SK-N-SH (cell line): Measurements from ENCODE around the gene CFAP47.

Source experiments
- EZH2phosphoT487 ChIP-seq: fragments of 200-600 bp; sonication (generic); IDR thresholded peaks from 2 replicates; pipeline ENCODE4 v1.6.1; 2017; ENCODE audit warnings: low read depth, mixed run types, mild to moderate bottlenecking, antibody characterized with exemption, moderate library complexity, borderline replicate concordance
- GABPA ChIP-seq: IDR thresholded peaks from 2 replicates; pipeline ENCODE4 v1.4.0; 2012; ENCODE audit warnings: low read depth, mild to moderate bottlenecking
- NFIC ChIP-seq: IDR thresholded peaks from 2 replicates; pipeline ENCODE4 v1.4.0; 2012; ENCODE audit warnings: borderline replicate concordance
- YY1 ChIP-seq: IDR thresholded peaks from 2 replicates; pipeline ENCODE4 v1.4.0; 2012; ENCODE audit warnings: low read depth, mild to moderate bottlenecking
- TF ChIP-seq, protein P1 (sequence below): fragments of 200-600 bp; sonication (generic); IDR thresholded peaks from 2 replicates; pipeline ENCODE4 v1.6.1; 2017; ENCODE audit warnings: antibody characterized with exemption, mild to moderate bottlenecking, moderate library complexity
- TF ChIP-seq, protein P2 (sequence below): IDR thresholded peaks from 2 replicates; pipeline ENCODE4 v1.4.0; 2012; ENCODE audit warnings: low read depth
- TF ChIP-seq, protein P3 (sequence below): IDR thresholded peaks from 2 replicates; pipeline ENCODE4 v1.4.0; 2012; ENCODE audit warnings: low read depth, borderline replicate concordance
- TF ChIP-seq, protein P4 (sequence below): IDR thresholded peaks from 2 replicates; pipeline ENCODE4; 2012
- TF ChIP-seq, protein P5 (sequence below): IDR thresholded peaks from 2 replicates; pipeline ENCODE4 v1.6.1; 2012; ENCODE audit warnings: mild to moderate bottlenecking, low read depth, low read length, moderate library complexity

DNA sequence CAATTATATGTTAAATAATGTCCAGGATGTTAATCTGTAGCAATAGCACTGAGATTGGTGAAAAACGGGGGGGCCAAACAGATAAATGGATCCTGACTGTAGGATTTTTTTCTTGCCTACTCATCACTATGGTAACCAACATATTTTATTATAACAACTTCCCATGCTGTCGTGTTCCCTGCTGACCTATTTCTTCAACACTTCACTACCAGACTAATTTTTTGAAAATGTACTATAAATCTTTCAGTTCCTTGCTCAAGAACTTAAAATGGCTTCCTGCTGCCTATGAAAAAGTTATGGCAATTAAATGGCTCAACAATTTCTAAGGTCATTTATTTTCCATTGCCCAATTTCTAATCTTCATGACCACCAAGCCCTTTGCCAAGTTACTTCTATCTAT, 38.9 kb upstream of the CFAP47 start:
- TF ChIP-seq, protein P1, sequence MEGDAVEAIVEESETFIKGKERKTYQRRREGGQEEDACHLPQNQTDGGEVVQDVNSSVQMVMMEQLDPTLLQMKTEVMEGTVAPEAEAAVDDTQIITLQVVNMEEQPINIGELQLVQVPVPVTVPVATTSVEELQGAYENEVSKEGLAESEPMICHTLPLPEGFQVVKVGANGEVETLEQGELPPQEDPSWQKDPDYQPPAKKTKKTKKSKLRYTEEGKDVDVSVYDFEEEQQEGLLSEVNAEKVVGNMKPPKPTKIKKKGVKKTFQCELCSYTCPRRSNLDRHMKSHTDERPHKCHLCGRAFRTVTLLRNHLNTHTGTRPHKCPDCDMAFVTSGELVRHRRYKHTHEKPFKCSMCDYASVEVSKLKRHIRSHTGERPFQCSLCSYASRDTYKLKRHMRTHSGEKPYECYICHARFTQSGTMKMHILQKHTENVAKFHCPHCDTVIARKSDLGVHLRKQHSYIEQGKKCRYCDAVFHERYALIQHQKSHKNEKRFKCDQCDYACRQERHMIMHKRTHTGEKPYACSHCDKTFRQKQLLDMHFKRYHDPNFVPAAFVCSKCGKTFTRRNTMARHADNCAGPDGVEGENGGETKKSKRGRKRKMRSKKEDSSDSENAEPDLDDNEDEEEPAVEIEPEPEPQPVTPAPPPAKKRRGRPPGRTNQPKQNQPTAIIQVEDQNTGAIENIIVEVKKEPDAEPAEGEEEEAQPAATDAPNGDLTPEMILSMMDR, result no peak
- TF ChIP-seq GABPA, result no peak
- TF ChIP-seq NFIC, result no peak
- TF ChIP-seq, protein P2, sequence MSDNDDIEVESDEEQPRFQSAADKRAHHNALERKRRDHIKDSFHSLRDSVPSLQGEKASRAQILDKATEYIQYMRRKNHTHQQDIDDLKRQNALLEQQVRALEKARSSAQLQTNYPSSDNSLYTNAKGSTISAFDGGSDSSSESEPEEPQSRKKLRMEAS, result no peak
- TF ChIP-seq YY1, result no peak
- TF ChIP-seq, protein P3, sequence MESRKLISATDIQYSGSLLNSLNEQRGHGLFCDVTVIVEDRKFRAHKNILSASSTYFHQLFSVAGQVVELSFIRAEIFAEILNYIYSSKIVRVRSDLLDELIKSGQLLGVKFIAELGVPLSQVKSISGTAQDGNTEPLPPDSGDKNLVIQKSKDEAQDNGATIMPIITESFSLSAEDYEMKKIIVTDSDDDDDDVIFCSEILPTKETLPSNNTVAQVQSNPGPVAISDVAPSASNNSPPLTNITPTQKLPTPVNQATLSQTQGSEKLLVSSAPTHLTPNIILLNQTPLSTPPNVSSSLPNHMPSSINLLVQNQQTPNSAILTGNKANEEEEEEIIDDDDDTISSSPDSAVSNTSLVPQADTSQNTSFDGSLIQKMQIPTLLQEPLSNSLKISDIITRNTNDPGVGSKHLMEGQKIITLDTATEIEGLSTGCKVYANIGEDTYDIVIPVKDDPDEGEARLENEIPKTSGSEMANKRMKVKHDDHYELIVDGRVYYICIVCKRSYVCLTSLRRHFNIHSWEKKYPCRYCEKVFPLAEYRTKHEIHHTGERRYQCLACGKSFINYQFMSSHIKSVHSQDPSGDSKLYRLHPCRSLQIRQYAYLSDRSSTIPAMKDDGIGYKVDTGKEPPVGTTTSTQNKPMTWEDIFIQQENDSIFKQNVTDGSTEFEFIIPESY, result no peak
- TF ChIP-seq EZH2phosphoT487, result no peak
- TF ChIP-seq, protein P4, sequence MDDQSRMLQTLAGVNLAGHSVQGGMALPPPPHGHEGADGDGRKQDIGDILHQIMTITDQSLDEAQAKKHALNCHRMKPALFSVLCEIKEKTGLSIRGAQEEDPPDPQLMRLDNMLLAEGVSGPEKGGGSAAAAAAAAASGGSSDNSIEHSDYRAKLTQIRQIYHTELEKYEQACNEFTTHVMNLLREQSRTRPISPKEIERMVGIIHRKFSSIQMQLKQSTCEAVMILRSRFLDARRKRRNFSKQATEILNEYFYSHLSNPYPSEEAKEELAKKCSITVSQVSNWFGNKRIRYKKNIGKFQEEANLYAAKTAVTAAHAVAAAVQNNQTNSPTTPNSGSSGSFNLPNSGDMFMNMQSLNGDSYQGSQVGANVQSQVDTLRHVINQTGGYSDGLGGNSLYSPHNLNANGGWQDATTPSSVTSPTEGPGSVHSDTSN, result no peak
- TF ChIP-seq, protein P5, sequence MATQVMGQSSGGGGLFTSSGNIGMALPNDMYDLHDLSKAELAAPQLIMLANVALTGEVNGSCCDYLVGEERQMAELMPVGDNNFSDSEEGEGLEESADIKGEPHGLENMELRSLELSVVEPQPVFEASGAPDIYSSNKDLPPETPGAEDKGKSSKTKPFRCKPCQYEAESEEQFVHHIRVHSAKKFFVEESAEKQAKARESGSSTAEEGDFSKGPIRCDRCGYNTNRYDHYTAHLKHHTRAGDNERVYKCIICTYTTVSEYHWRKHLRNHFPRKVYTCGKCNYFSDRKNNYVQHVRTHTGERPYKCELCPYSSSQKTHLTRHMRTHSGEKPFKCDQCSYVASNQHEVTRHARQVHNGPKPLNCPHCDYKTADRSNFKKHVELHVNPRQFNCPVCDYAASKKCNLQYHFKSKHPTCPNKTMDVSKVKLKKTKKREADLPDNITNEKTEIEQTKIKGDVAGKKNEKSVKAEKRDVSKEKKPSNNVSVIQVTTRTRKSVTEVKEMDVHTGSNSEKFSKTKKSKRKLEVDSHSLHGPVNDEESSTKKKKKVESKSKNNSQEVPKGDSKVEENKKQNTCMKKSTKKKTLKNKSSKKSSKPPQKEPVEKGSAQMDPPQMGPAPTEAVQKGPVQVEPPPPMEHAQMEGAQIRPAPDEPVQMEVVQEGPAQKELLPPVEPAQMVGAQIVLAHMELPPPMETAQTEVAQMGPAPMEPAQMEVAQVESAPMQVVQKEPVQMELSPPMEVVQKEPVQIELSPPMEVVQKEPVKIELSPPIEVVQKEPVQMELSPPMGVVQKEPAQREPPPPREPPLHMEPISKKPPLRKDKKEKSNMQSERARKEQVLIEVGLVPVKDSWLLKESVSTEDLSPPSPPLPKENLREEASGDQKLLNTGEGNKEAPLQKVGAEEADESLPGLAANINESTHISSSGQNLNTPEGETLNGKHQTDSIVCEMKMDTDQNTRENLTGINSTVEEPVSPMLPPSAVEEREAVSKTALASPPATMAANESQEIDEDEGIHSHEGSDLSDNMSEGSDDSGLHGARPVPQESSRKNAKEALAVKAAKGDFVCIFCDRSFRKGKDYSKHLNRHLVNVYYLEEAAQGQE, result no peak
